ENCODE data around the gene CCDC6.

DNA sequence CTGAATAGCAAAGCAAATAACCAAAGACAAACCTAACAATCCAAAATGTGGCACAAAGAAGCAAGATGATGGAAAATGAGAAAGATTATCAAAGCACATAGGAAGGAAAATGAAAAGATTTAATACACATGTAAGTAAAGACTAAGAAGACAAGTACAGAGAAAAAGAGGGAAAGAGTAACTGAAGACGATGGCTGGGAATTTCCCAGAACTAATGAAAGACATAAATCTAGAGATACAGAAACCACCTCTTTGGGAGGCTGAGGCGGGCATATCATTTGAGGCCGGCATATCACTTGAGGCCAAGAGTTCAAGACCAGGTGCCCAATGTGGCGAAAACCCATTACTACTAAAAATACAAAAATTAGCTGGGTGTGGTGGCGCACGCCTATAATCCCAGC, 46.8 kb downstream of the CCDC6 start:
- TF ChIP-seq, protein P1, sequence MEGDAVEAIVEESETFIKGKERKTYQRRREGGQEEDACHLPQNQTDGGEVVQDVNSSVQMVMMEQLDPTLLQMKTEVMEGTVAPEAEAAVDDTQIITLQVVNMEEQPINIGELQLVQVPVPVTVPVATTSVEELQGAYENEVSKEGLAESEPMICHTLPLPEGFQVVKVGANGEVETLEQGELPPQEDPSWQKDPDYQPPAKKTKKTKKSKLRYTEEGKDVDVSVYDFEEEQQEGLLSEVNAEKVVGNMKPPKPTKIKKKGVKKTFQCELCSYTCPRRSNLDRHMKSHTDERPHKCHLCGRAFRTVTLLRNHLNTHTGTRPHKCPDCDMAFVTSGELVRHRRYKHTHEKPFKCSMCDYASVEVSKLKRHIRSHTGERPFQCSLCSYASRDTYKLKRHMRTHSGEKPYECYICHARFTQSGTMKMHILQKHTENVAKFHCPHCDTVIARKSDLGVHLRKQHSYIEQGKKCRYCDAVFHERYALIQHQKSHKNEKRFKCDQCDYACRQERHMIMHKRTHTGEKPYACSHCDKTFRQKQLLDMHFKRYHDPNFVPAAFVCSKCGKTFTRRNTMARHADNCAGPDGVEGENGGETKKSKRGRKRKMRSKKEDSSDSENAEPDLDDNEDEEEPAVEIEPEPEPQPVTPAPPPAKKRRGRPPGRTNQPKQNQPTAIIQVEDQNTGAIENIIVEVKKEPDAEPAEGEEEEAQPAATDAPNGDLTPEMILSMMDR (IDR thresholded peaks at IDR 0.05), result no peak
- TF ChIP-seq POLR2A (IDR thresholded peaks at IDR 0.05), result no peak
